Measurements from ENCODE around the gene MTA2. TPM values are rescaled to one million over a fixed set of nuclear protein-coding genes. Genes with fewer than 3 reads are reported as not detected.

MTA2 gene
- total RNA-seq, 5 donors from 2014 or later (not counting 1 experiment from before 2014, with no cell fraction given) = 151 to 185 (median 184) TPM

- Histone ChIP-seq H3K9me3 (no peaks in the 10 kb centered on the region), H3K27ac (ENCODE audit: low read length) (no peak overlapping the region), H3K27me3 (replicated peaks in 1 of 2; ENCODE audit: control insufficient read depth in 2 of 2, extremely low read depth in 1 of 2, insufficient read depth in 2 of 2, low read length in 1 of 2) (no peaks in the 10 kb centered on the region), H3K4me3 (ENCODE audit: control insufficient read depth in 1 of 2, extremely low read depth in 1 of 2, low read length in 1 of 2) (no peak overlapping the region), H3K4me1 (ENCODE audit: control insufficient read depth in 1 of 2, extremely low read depth in 1 of 2, insufficient read depth in 2 of 2, low read length in 2 of 2) (peaks cover 29 to 76% of the 10 kb centered on the region in 2 experiments), H3K36me3 (ENCODE audit: control insufficient read depth in 2 of 2, extremely low read depth in 1 of 2, insufficient read depth in 1 of 2, low read length in 1 of 2) (no peaks in the 10 kb centered on the region)
- Mint-ChIP-seq H3K9me3 (no peaks in the 10 kb centered on the region), H3K4me1 (peaks cover 67 to 73% (median 69%) of the 10 kb centered on the region in 3 donors), H3K36me3 (no peaks in the 10 kb centered on the region), H3K27me3 (no peaks in the 10 kb centered on the region), H3K4me3 (peak overlapping the region in 1 of 3 donors; percentile 91), H3K27ac (peak overlapping the region; percentile 59 to 79)
- CTCF ChIA-PET = no interaction called here
- no peak for ATAC-seq (replicated peaks in 1 of 4)
- POLR2A ChIA-PET = interaction anchor here (0.6 to 1.0 kb wide), 4 partner anchors 8 to 1578 kb away, joined by 3 to 6 read pairs (median 4); no protein-coding TSS in a partner anchor
- no peak for DNase-seq
- 99% methylated on average over 16 of the region's 17 CpGs for WGBS (ENCODE audit: insufficient coverage)
These were observed 52.9 kb downstream of the MTA2 start for GRCh38 chr11:62548545-62549335.

GRCh38 chr11:62547691-62548281 lies 53.9 kb downstream of the MTA2 start:
- H3K4me1 Mint-ChIP-seq = peaks cover 67 to 73% (median 67%) of the 10 kb centered on the region in 3 donors
- H3K4me1 ChIP-seq (ENCODE audit: control insufficient read depth in 1 of 2, extremely low read depth in 1 of 2, insufficient read depth in 2 of 2, low read length in 2 of 2) = peaks cover 26 to 76% of the 10 kb centered on the region in 2 experiments
- no peaks in the 10 kb centered on the region for H3K36me3 ChIP-seq (ENCODE audit: control insufficient read depth in 2 of 2, extremely low read depth in 1 of 2, insufficient read depth in 1 of 2, low read length in 1 of 2)
- H3K4me3 Mint-ChIP-seq = peak overlapping the region; percentile 76 to 91 (median 83)
- no peaks in the 10 kb centered on the region for H3K9me3 ChIP-seq
- H3K27ac ChIP-seq (ENCODE audit: low read length) = no peak overlapping the region
- 94% methylated on average over 7 of the region's 8 CpGs for WGBS (ENCODE audit: insufficient coverage)
- H3K4me3 ChIP-seq (ENCODE audit: control insufficient read depth in 1 of 2, extremely low read depth in 1 of 2, low read length in 1 of 2) = no peak overlapping the region
- no peaks in the 10 kb centered on the region for H3K27me3 ChIP-seq (replicated peaks in 1 of 2; ENCODE audit: control insufficient read depth in 2 of 2, extremely low read depth in 1 of 2, insufficient read depth in 2 of 2, low read length in 1 of 2)
- DNase-seq = no peak
- ChIA-PET CTCF (no interaction called here), POLR2A (interaction anchor here (0.6 kb wide), 2 partner anchors 272 to 1577 kb away, joined by 3 to 5 read pairs; no protein-coding TSS in a partner anchor)
- H3K36me3 Mint-ChIP-seq = no peaks in the 10 kb centered on the region
- no peaks in the 10 kb centered on the region for H3K9me3 Mint-ChIP-seq
- H3K27ac Mint-ChIP-seq = peak overlapping the region; percentile 66 to 79
- no peaks in the 10 kb centered on the region for H3K27me3 Mint-ChIP-seq
- ATAC-seq (replicated peaks in 1 of 4) = no peak

- Histone ChIP-seq H3K9me3 (no peaks in the 10 kb centered on the region), H3K36me3 (ENCODE audit: control insufficient read depth in 2 of 2, extremely low read depth in 1 of 2, insufficient read depth in 1 of 2, low read length in 1 of 2) (no peaks in the 10 kb centered on the region), H3K4me1 (ENCODE audit: control insufficient read depth in 1 of 2, extremely low read depth in 1 of 2, insufficient read depth in 2 of 2, low read length in 2 of 2) (peaks cover 23 to 76% of the 10 kb centered on the region in 2 experiments), H3K27ac (ENCODE audit: low read length) (peak overlapping the region; percentile 73), H3K27me3 (replicated peaks in 1 of 2; ENCODE audit: control insufficient read depth in 2 of 2, extremely low read depth in 1 of 2, insufficient read depth in 2 of 2, low read length in 1 of 2) (no peaks in the 10 kb centered on the region), H3K4me3 (ENCODE audit: control insufficient read depth in 1 of 2, extremely low read depth in 1 of 2, low read length in 1 of 2) (peak overlapping the region in 1 of 2 donors; percentile 95)
- POLR2A ChIA-PET = interaction anchor here (0.6 to 5.2 kb wide), 3 partner anchors 11 to 1374 kb away, joined by 3 to 98 read pairs (median 4); no protein-coding TSS in a partner anchor
- DNase-seq = peak in 2 of 35 experiments; percentile 16 to 22
- Mint-ChIP-seq H3K27me3 (no peaks in the 10 kb centered on the region), H3K9me3 (no peaks in the 10 kb centered on the region), H3K4me1 (peaks cover 67 to 73% (median 67%) of the 10 kb centered on the region in 3 donors), H3K36me3 (no peaks in the 10 kb centered on the region), H3K4me3 (peak overlapping the region; percentile 76 to 91 (median 83)), H3K27ac (peak overlapping the region; percentile 79 to 81)
- 58% methylated on average over 33 of the region's 40 CpGs for WGBS (ENCODE audit: insufficient coverage)
- CTCF ChIA-PET = interaction anchor here in 1 of 2 donors (0.6 to 1.2 kb wide), 4 partner anchors 9 to 122 kb away, joined by 3 to 7 read pairs (median 4); no protein-coding TSS in a partner anchor
- ATAC-seq (replicated peaks in 1 of 4) = no peak
These were observed 54.6 kb downstream of the MTA2 start for GRCh38 chr11:62546929-62547625.

- CTCF ChIA-PET = interaction anchor here in 1 of 2 donors (0.6 to 1.2 kb wide), 4 partner anchors 9 to 122 kb away, joined by 3 to 7 read pairs (median 4); no protein-coding TSS in a partner anchor
- H3K4me3 ChIP-seq (ENCODE audit: control insufficient read depth in 1 of 2, extremely low read depth in 1 of 2, low read length in 1 of 2) = peak within 1 kb of the TSS; percentile 84 to 95
- peaks cover 67 to 73% (median 67%) of the 10 kb centered on the region in 3 donors for H3K4me1 Mint-ChIP-seq
These were observed 55.3 kb downstream of the MTA2 start, which contains the start of gene AHNAK for GRCh38 chr11:62546244-62546928. AHNAK (minus strand) TSS chr11:62546806; CDS start chr11:62536098, 10,708 bp downstream.

GRCh38 chr11:62545437-62546243 lies 56.0 kb downstream of the MTA2 start:
- ChIA-PET POLR2A (interaction anchor here (1.3 to 5.2 kb wide), 4 partner anchors 7 to 46 kb away, joined by 7 to 98 read pairs (median 26); partner anchors contain the start of gene TUT1 (in 1 of the 2)), CTCF (interaction anchor here (0.8 to 4.1 kb wide), 3 partner anchors 13 to 27 kb away, joined by 3 to 63 read pairs (median 6); no protein-coding TSS in a partner anchor)
- WGBS (ENCODE audit: insufficient coverage) = under 1% methylated on average over 34 of the region's 59 CpGs

More at GRCh38 chr11:62546244-62546928, 55.3 kb downstream of the MTA2 start, which contains the start of gene AHNAK:
- Mint-ChIP-seq H3K27me3 (no peaks in the 10 kb centered on the region), H3K4me3 (peak within 1 kb of the TSS; percentile 91 to 96 (median 92)), H3K27ac (peak within 1 kb of the TSS; percentile 90 to 93), H3K9me3 (no peaks in the 10 kb centered on the region), H3K36me3 (peaks cover 2% of the 10 kb centered on the region)
- ATAC-seq (replicated peaks in 1 of 4) (peak; percentile 46 to 62 (median 58)), DNase-seq (peak in 32 of 35 experiments; percentile 31 to 77 (median 56))
- peak within 1 kb of the TSS; percentile 95 for H3K27ac ChIP-seq (ENCODE audit: low read length)
- WGBS (ENCODE audit: insufficient coverage) = 0% methylated on average over 45 of the region's 69 CpGs
- peaks cover 19 to 76% of the 10 kb centered on the region in 2 experiments for H3K4me1 ChIP-seq (ENCODE audit: control insufficient read depth in 1 of 2, extremely low read depth in 1 of 2, insufficient read depth in 2 of 2, low read length in 2 of 2)
- H3K36me3 ChIP-seq (ENCODE audit: control insufficient read depth in 2 of 2, extremely low read depth in 1 of 2, insufficient read depth in 1 of 2, low read length in 1 of 2) = no peaks in the 10 kb centered on the region
- H3K27me3 ChIP-seq (replicated peaks in 1 of 2; ENCODE audit: control insufficient read depth in 2 of 2, extremely low read depth in 1 of 2, insufficient read depth in 2 of 2, low read length in 1 of 2) = no peaks in the 10 kb centered on the region
- H3K9me3 ChIP-seq = no peaks in the 10 kb centered on the region
- POLR2A ChIA-PET = interaction anchor here (0.6 to 5.2 kb wide), 3 partner anchors 12 to 1375 kb away, joined by 3 to 98 read pairs (median 4); no protein-coding TSS in a partner anchor

More at GRCh38 chr11:62545437-62546243, 56.0 kb downstream of the MTA2 start:
- ATAC-seq (replicated peaks in 1 of 4) = peak; percentile 9 to 25 (median 18)
- DNase-seq = peak in 10 of 35 experiments; percentile 28 to 76 (median 46)
- Histone ChIP-seq H3K27ac (ENCODE audit: low read length) (peak overlapping the region; percentile 95), H3K4me3 (ENCODE audit: control insufficient read depth in 1 of 2, extremely low read depth in 1 of 2, low read length in 1 of 2) (peak overlapping the region; percentile 84 to 95), H3K4me1 (ENCODE audit: control insufficient read depth in 1 of 2, extremely low read depth in 1 of 2, insufficient read depth in 2 of 2, low read length in 2 of 2) (peaks cover 15 to 76% of the 10 kb centered on the region in 2 experiments), H3K9me3 (no peaks in the 10 kb centered on the region), H3K27me3 (replicated peaks in 1 of 2; ENCODE audit: control insufficient read depth in 2 of 2, extremely low read depth in 1 of 2, insufficient read depth in 2 of 2, low read length in 1 of 2) (no peaks in the 10 kb centered on the region), H3K36me3 (ENCODE audit: control insufficient read depth in 2 of 2, extremely low read depth in 1 of 2, insufficient read depth in 1 of 2, low read length in 1 of 2) (no peaks in the 10 kb centered on the region)
- Mint-ChIP-seq H3K27ac (peak overlapping the region; percentile 90 to 93), H3K27me3 (no peaks in the 10 kb centered on the region), H3K4me1 (peaks cover 67 to 73% (median 67%) of the 10 kb centered on the region in 3 donors), H3K36me3 (peaks cover 2% of the 10 kb centered on the region), H3K4me3 (peak overlapping the region; percentile 91 to 96 (median 92)), H3K9me3 (no peaks in the 10 kb centered on the region)

Measured in T-cell (primary cell).